ENCODE data around the gene CSMD2. TPM values are rescaled to one million over a fixed set of nuclear protein-coding genes. Genes with fewer than 3 reads are reported as not detected.

The CSMD2 gene
- total RNA-seq, 1 experiment from 2014 or later, result 1.5 TPM

- no peak for DNase-seq (ENCODE audit: low spot score)
Measured at GRCh38 chr1:34156739-34157138, 8.3 kb downstream of the CSMD2 start.

DNA sequence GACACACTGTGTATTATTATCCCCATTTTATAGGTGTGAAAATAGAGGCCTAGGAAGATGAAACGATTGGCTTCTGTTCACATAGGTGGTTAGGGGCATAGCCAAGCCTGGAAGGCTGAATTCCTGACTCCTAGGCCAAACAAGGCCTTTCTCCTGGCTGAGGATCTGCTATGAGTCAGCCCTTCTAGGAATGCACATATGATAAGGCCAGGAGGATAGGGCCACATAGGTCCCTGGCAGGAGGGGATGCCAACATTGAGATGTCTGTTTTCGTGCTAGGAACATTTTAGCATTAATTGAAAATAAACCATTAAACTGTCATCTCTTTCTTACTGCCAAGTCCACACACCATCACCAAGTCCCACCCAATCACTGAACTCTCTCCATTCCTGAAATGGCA is 9.2 kb downstream of the CSMD2 start:
- peak; percentile 42 for DNase-seq (ENCODE audit: low spot score)

DNA sequence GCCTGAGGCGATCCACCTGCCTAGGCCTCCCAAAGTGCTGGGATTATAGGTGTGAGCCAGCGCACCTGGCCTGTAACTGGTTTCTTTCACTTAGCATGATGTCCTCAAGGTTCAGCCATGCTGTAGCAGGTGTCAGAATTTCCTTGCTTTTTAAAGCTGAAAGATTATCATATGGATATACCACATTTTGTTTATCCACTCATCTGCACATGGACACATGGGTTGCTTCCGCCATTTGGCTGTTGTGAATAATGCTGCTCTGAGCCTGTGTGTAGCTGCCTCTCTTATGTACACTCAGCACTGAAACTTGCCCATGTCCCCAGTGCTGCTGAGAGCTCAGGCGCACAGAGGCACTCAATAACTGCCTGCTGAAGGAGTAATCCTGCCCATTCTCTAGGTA is 11.8 kb downstream of the CSMD2 start:
- DNase-seq (ENCODE audit: low spot score), result no peak

DNA sequence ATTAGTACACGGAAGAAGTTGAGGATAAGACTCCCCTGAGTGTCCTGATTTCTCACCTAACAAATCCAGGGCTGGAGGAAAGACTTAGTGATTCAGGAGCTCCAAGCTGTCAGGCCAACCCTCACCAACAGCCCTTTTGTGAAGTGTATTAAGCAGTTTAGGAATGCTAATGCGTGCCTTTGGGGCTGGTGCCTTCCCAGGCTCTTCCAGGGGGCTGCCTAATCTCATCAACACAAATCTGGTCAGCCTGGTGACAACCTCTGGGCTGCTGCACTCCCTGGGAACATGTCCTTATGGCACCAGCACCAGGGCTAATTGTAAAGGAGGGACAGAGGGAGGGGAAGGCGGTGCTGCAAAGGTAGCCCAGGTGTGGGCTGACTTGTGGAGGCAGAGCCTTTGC is 15.5 kb downstream of the CSMD2 start:
- DNase-seq (ENCODE audit: low spot score), result no peak

DNA sequence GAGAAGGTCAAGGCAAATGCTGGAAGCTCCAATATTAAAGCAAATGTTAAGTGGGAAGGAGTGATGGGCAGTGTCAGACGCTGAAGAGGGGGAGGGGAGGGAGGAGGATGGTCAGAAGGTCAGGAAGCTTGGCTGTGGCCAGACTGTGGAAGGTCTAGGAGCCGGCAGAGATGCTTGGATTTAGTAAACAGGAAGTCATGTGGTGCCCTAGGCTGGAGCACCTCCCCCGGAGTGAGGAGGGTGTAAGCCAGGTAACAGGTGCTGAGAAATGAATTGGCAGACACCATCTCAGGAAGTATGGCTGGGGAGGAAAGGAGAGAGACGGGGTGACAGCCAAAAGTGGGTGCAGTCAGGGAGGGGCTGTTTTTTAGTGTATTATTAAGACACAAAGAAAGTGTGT is 17.7 kb downstream of the CSMD2 start:
- DNase-seq (ENCODE audit: low spot score), result no peak

DNA sequence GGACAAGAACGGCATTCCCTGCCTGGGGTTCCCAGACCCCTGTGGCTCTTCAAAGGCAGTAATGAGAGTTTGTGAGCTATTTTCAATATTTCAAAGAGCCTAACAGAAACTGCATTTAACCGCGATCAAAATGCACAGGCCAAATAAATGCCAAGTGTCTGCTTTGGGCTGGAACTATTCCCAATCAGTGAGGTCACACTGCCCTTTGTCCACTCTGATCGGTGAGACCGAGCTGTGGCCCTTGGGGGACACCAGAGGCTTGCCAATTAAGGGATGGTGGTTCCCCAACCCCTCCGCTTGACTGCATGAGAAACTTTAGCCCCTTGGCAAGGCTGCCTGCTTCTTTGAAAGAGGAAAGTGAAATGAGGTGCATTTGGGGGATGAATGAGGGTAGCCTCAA is 20.3 kb downstream of the CSMD2 start:
- no peak for DNase-seq (ENCODE audit: low spot score)

DNA sequence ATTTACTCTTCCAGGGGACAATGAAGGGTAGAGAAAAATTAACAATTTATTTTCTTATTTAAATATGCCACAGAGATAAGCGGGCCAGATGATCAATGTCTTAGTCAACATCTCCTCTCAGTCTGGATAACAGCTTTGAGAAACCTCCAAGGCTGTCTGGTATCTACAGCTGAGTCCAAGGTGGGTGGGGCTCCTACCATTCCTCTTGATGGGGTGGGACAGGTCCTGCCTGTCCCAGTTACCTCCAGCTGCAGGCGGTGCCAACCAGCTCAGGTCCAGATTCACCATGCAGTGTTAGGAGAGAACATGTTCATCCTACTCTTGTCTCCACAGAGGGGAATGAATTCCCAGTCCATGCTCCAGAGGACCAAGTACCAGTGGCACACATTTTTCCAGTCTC is 21.1 kb downstream of the CSMD2 start:
- no peak for DNase-seq (ENCODE audit: low spot score)

- DNase-seq (ENCODE audit: low spot score), result no peak
Measured at GRCh38 chr1:34140011-34140676, 24.9 kb downstream of the CSMD2 start.

DNA sequence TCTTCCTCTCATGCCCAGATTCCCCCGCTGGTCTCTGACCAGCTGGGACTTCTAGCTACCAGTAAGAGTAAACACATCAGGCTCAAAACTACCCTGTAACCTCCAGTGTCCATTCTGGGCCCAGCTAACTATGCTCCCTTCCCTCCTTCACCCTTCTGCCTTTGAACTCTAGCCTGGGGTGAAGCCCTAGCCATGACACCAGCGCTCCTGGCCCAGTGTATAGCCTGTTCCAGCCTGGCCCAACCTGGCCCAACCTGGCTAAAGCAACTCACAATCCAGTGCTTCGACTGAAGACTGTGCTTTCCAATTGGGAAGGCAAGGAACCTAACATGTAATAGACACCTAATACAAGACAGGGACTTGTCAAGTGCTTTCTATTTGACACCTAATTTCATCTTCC is 27.6 kb downstream of the CSMD2 start:
- DNase-seq (ENCODE audit: low spot score), result no peak

GRCh38 chr1:34132161-34132420 is 32.9 kb downstream of the CSMD2 start:
- no peak for DNase-seq (ENCODE audit: low spot score)

DNA sequence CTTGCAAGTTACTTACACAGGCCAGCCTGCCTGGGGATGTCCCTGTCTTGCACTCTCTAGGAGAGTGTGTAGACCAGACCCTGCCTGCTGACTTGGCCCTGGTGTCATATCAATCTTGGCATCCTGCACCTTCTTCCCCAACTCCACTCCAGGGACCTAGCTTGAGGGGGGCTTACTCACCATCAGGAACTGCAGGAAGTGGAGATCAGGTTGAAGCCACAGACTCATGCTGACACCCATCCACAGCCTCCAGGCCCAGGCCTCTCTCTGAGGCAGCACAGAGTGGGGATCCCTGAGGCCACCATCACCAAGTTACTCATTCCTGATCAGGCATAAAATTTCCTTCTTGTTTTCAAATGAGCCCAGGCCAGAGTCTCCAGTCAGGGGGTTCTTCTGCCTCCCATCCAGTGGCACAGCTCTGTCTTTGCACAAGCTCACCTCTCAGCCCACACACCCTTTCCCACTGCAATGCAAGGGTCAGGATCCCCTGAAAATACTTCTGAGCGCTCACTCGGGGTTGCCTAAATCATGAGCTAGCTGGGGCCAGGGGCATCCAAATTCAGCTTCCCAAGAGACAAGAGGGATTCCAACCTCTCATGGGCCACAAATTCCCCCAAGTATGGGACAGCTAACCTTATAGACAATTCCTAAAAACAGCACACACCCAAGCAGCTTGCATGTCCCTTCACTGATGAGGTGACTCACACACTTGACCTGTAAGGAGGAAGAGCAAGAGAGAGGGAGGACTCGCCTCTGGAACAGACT is 33.5 kb downstream of the CSMD2 start:
- no peak for DNase-seq (ENCODE audit: low spot score)

- DNase-seq (ENCODE audit: low spot score), result no peak
Measured at GRCh38 chr1:34130306-34130705, 34.7 kb downstream of the CSMD2 start.

- DNase-seq (ENCODE audit: low spot score), result no peak
Measured at GRCh38 chr1:34129630-34130029, 35.4 kb downstream of the CSMD2 start.

- DNase-seq (ENCODE audit: low spot score), result no peak
Measured at GRCh38 chr1:34128186-34128889, 36.7 kb downstream of the CSMD2 start.

- DNase-seq (ENCODE audit: low spot score), result no peak
Measured at GRCh38 chr1:34127006-34128000, 37.7 kb downstream of the CSMD2 start.

DNA sequence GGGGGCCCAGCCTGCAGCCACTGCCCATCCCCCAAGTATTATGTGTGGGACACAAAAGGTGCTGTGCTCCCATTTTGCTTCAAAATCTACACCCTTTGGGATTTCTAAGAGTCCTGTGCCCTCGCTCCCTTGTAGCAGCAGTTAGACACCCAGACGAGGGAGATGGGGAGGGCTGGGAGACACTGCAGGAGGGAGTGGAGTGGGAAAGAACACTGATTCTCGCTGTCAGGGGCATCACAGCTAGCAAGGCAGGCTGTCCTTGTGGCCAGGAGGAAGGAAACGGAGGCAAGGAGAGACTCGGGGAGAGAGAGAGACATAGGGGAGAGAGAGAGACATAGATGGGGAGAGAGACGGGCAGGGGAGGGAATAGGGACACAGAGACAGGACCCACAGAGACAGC is 38.5 kb downstream of the CSMD2 start:
- no peak for DNase-seq (ENCODE audit: low spot score)

DNA sequence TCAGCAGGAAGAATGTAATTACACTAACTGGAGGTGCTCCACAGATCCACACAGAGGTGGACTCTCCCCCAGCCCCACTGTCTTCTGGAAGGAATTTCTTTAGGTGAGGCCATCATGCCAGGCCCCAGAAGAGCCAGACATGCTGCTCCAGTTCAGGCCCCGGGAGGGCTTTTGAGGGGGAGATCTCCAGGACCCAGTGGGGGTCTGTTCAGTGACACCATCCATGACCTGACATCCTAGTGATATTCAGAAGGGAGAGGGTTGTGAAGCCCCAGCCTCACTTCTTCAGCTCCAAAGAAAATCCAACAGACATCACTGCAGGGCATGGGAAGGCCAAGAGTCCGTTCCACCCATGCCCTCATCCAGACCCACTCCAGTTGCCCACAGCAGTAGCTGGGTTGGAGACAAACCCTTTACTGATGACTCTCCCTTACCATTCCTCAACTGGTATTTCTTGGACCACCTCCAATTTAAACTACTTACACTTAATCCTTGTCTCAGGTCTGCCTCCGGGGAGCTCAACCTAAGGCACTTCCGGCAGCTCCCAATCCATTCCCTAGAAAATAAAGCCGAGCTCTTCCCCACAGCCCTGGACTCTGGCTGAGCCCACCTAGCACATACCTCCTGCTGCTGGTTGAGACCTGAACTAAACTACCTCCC is 39.2 kb downstream of the CSMD2 start:
- DNase-seq (ENCODE audit: low spot score), result no peak

DNA sequence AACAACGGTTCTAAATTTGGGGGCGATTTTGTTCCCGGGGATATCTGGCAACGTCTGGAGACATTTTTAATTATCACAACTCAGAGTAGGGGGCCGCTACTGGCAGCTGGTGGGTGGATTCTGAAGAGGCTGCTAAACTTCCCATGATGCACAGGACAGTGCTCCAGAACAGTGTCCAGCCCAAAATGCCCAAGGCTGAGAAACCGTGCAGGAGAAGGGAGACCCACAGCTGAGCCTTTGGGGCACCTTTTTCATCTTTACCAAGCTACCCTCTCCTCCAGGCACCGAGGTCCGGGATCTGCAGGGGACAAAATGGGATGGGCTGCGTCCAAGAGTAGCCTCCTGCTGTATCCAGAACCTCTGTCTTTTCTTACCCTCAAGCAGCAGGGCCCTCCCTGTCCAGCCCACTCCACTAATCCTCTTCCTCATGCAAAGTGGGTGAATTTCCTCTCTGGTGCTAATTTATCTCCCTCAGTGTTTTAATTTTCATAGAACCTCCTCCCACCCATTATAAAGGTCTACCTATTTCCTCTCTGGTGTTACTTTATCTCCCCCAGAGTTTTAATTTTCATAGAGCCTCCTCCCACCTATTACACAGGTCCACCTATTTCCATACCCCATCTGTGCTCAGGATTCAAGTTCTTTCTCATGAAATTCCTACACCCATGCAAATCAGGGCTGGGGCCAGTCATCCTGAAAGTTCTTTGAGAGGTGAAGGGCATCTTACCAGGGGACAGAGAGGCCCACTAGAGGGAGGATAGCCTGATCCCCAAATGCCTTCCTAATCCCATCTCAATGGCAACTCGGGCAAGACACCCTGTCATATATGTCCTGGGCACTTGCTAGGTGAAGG is 42.7 kb downstream of the CSMD2 start:
- no peak for DNase-seq (ENCODE audit: low spot score)

GRCh38 chr1:34115233-34115632 is 49.8 kb downstream of the CSMD2 start:
- peak; percentile 42 for DNase-seq (ENCODE audit: low spot score)

- peak; percentile 2 for DNase-seq (ENCODE audit: low spot score)
Measured at GRCh38 chr1:34113887-34114286, 51.1 kb downstream of the CSMD2 start.
